SK-N-MC (cell line): Measurements from ENCODE around the gene KIF26B.

Source experiments
- DNase-seq: peaks from one replicate; pipeline ENCODE4 v3.0.0-alpha.2; 2011; ENCODE audit warnings: low read depth, low spot score
- H3K27ac ChIP-seq: fragments of 200-600 bp; sonication (generic); 2 replicates; pipeline ENCODE4 v1.5.1; 2016; ENCODE audit warnings: mixed run types
- H3K36me3 ChIP-seq: fragments of 200-600 bp; sonication (generic); 2 replicates; pipeline ENCODE4 v1.6.1; 2017; ENCODE audit warnings: antibody characterized with exemption, low read length, mixed read lengths; ENCODE audit not compliant: insufficient read depth
- H3K4me3 ChIP-seq: fragments of 200-600 bp; sonication (generic); 2 replicates; pipeline ENCODE4 v1.5.1; 2016
- H3K9ac ChIP-seq: fragments of 200-600 bp; sonication (generic); 2 replicates; pipeline ENCODE4 v1.8.0; 2017; ENCODE audit warnings: mixed run types, mixed read lengths; ENCODE audit not compliant: insufficient read length
- H3K9me3 ChIP-seq: fragments of 200-600 bp; sonication (generic); 2 replicates; pipeline ENCODE4 v1.6.1; 2017; ENCODE audit warnings: low read depth, mild to moderate bottlenecking, antibody characterized with exemption, low read length, moderate library complexity, mixed read lengths
- EZH2 ChIP-seq: fragments of 200-600 bp; sonication (generic); IDR thresholded peaks from one replicate; pipeline ENCODE4 v1.6.1; 2017; ENCODE audit warnings: antibody characterized with exemption
- FOXP2 ChIP-seq: optimal IDR thresholded peaks from 2 replicates; pipeline ENCODE3; 2011; ENCODE audit warnings: mild to moderate bottlenecking, moderate library complexity; ENCODE audit not compliant: insufficient read depth; ENCODE audit errors: extremely low read length, control extremely low read depth
- POLR2AphosphoS5 ChIP-seq: IDR thresholded peaks from 2 replicates; pipeline ENCODE4 v1.6.1; 2012; ENCODE audit warnings: mild to moderate bottlenecking, low read depth, low read length, borderline replicate concordance

Gene KIF26B

GRCh38 chr1:245673881-245674414, 519.2 kb downstream of the KIF26B start:
- Histone ChIP-seq H3K36me3 (no peaks in the 10 kb centered on the region), H3K27ac (no peak overlapping the region), H3K4me3 (no peak overlapping the region), H3K9me3 (no peaks in the 10 kb centered on the region), H3K9ac (no peak overlapping the region)
- DNase-seq = no peak
- TF ChIP-seq POLR2AphosphoS5 (no peak), EZH2 (no peak), FOXP2 (no peak)

- H3K9ac ChIP-seq = no peak overlapping the region
- DNase-seq = no peak
- no peaks in the 10 kb centered on the region for H3K9me3 ChIP-seq
- TF ChIP-seq POLR2AphosphoS5 (no peak), FOXP2 (no peak), EZH2 (no peak)
- no peak overlapping the region for H3K4me3 ChIP-seq
- no peaks in the 10 kb centered on the region for H3K36me3 ChIP-seq
- H3K27ac ChIP-seq = no peak overlapping the region
These were observed 522.9 kb downstream of the KIF26B start for GRCh38 chr1:245677461-245678240.

- Histone ChIP-seq H3K36me3 (no peaks in the 10 kb centered on the region), H3K4me3 (no peak overlapping the region), H3K9me3 (no peaks in the 10 kb centered on the region), H3K27ac (no peak overlapping the region), H3K9ac (no peak overlapping the region)
- no peak for TF ChIP-seq EZH2
- TF ChIP-seq POLR2AphosphoS5 = no peak
- TF ChIP-seq FOXP2 = no peak
- DNase-seq = no peak
These were observed 524.2 kb downstream of the KIF26B start for GRCh38 chr1:245678860-245679411.

DNA sequence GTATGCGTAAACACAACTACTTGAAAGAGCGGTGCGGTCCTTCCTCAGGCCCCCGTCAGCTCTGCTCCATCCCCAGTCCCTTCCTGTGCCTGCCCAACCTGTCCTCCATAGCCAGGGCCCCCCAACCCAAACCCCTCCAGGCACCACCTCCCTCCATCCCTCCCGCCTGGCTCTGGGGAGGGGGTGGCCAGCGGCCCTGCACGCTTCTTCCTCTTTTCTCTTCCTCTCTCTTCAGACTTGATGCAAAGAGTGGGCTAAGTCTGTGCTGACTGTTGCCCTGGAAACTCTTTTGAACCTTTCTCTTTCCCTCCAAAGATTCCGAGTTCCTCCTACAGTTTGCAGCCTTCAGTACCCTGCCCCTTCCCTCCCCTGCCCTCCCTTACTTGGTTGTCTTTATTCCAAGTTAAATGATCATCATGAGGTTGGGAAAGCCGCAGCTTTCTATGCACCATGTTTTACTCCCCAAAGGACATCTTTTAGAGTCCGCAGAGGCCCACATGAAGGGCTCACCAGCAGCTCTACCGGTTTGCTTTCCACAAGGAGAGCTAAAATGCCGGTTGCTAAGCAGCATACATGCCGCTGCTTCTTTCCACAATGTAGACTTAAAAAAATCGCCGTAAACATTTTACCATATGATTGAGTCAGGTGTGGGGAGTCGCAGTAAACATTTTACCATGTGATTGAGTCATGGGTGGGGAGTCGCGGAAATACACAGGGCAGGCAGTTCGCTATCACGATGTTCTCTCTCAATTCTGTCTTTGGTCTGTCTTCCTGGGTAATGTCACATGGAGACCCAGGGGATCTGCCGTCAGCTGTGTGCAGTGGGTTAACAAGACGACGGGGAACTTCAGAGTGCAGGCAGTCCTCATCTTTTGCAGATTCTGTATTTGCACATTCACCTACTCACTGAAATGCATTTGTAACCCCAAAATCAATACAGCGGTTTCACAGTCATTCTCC, 525.3 kb downstream of the KIF26B start:
- Histone ChIP-seq H3K9me3 (no peaks in the 10 kb centered on the region), H3K27ac (no peak overlapping the region), H3K4me3 (no peak overlapping the region), H3K9ac (no peak overlapping the region), H3K36me3 (no peaks in the 10 kb centered on the region)
- TF ChIP-seq EZH2 (no peak), POLR2AphosphoS5 (no peak)
- DNase-seq = no peak

DNA sequence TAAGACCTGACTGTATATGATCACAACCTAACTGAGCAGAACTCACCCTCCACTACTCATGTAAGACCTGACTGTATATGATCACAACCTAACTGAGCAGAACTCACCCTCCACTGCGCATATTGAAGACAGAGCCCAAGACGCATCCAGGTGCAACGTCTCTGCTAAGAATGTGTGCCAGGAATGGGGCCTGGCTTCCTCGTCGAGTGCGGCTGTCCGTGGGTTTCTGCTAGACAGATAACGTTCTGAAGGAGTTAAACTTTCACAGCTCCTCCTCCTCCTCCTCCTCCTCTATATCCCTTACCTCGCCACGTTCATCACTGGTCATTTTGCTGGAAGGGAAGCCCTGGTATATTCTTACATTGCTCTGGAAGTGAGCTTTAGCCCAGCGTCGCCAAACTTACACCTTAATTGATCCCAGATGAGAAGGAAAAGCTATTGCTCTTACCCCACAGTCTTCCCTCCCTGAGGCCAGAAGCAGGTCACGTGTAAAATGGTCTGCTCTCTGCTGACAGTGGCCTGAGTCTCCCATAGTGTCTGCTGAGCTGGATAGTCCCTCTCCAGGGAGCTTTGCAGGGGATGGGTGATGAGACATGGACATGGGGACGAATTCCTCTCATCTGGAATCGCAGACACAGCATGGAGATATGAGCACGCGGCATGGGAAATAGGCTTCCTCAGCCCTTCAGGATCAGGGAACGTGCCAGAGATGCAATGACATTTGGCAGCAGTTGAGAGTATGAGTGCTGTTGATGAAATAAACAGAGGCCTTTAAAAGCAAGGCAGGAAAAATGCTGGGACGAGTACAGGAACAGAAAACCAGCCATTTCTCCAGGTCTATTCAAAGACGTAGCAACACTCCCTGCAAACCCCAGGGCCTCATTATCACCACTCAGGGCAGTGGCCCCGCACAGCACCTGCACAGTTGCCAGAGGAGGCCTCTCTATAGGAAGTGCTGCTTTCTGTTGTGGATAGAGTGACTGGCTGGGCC, 528.1 kb downstream of the KIF26B start:
- H3K9ac ChIP-seq = no peak overlapping the region
- TF ChIP-seq EZH2 (no peak), FOXP2 (no peak), POLR2AphosphoS5 (no peak)
- no peak overlapping the region for H3K27ac ChIP-seq
- no peak for DNase-seq
- no peaks in the 10 kb centered on the region for H3K9me3 ChIP-seq
- H3K36me3 ChIP-seq = no peaks in the 10 kb centered on the region
- no peak overlapping the region for H3K4me3 ChIP-seq

GRCh38 chr1:245683676-245684075, 528.9 kb downstream of the KIF26B start:
- Histone ChIP-seq H3K36me3 (no peaks in the 10 kb centered on the region), H3K9me3 (no peaks in the 10 kb centered on the region), H3K27ac (no peak overlapping the region), H3K9ac (no peak overlapping the region), H3K4me3 (no peak overlapping the region)
- no peak for DNase-seq
- TF ChIP-seq FOXP2 (no peak), EZH2 (no peak), POLR2AphosphoS5 (no peak)

- no peak for DNase-seq
- Histone ChIP-seq H3K9me3 (no peaks in the 10 kb centered on the region), H3K36me3 (no peaks in the 10 kb centered on the region), H3K27ac (no peak overlapping the region), H3K4me3 (no peak overlapping the region), H3K9ac (no peak overlapping the region)
- TF ChIP-seq FOXP2 = no peak
- no peak for TF ChIP-seq POLR2AphosphoS5
- TF ChIP-seq EZH2 = no peak
These were observed 529.4 kb downstream of the KIF26B start for GRCh38 chr1:245684166-245684565.
